Measurements from ENCODE around the gene BLVRB. TPM values are rescaled to one million over a fixed set of nuclear protein-coding genes. Genes with fewer than 3 reads are reported as not detected.
A peak's percentile ranks its signal among the peaks of the same experiment; 100 is the strongest.

BLVRB gene
- total and polyA plus RNA-seq, 9 of the 15 experiments (the other 6 are each of a cell fraction or from before 2014, with no cell fraction given): 81.1 to 749 (median 331) TPM

DNA sequence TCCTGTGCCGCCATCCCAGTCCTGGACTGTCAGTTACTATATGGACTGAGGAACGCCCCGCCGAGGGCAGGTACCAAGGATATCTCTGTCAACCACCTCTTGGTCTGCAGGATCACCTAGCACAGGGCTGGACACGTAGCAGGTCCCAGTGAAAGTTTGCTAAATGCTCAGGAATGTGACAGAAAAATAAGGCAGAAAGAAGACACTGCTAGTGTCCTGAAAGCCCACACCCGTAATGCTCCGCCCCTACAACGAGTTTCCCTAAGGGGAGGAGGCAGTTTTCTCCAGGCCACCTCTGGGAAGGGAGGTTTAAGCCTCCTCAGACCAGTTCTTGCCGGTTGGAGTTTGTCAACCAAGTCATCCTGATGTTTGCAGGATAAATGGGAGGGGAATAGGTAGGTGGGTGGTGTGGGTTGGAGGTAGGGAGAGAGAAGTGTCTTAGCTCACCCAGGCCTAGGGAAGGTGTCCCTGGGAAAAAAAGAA lies 19.7 kb downstream of the BLVRB start (continued):
- TF ChIP-seq, protein P1, sequence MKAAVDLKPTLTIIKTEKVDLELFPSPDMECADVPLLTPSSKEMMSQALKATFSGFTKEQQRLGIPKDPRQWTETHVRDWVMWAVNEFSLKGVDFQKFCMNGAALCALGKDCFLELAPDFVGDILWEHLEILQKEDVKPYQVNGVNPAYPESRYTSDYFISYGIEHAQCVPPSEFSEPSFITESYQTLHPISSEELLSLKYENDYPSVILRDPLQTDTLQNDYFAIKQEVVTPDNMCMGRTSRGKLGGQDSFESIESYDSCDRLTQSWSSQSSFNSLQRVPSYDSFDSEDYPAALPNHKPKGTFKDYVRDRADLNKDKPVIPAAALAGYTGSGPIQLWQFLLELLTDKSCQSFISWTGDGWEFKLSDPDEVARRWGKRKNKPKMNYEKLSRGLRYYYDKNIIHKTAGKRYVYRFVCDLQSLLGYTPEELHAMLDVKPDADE (conservative IDR thresholded peaks at IDR 0.05; ENCODE audit: control insufficient read depth, low read depth, low read length): no peak
- TF ChIP-seq, protein P2, sequence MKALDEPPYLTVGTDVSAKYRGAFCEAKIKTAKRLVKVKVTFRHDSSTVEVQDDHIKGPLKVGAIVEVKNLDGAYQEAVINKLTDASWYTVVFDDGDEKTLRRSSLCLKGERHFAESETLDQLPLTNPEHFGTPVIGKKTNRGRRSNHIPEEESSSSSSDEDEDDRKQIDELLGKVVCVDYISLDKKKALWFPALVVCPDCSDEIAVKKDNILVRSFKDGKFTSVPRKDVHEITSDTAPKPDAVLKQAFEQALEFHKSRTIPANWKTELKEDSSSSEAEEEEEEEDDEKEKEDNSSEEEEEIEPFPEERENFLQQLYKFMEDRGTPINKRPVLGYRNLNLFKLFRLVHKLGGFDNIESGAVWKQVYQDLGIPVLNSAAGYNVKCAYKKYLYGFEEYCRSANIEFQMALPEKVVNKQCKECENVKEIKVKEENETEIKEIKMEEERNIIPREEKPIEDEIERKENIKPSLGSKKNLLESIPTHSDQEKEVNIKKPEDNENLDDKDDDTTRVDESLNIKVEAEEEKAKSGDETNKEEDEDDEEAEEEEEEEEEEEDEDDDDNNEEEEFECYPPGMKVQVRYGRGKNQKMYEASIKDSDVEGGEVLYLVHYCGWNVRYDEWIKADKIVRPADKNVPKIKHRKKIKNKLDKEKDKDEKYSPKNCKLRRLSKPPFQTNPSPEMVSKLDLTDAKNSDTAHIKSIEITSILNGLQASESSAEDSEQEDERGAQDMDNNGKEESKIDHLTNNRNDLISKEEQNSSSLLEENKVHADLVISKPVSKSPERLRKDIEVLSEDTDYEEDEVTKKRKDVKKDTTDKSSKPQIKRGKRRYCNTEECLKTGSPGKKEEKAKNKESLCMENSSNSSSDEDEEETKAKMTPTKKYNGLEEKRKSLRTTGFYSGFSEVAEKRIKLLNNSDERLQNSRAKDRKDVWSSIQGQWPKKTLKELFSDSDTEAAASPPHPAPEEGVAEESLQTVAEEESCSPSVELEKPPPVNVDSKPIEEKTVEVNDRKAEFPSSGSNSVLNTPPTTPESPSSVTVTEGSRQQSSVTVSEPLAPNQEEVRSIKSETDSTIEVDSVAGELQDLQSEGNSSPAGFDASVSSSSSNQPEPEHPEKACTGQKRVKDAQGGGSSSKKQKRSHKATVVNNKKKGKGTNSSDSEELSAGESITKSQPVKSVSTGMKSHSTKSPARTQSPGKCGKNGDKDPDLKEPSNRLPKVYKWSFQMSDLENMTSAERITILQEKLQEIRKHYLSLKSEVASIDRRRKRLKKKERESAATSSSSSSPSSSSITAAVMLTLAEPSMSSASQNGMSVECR (CRISPR knock-in tag; IDR thresholded peaks at IDR 0.05): 0 out of 2 replicates have a peak, but pooled peaks have one; percentile 28
- TF ChIP-seq SREBF2 (CRISPR knock-in tag; IDR thresholded peaks at IDR 0.05) (no peak), NCOA2 (IDR thresholded peaks at IDR 0.05; ENCODE audit: partially characterized antibody in 2 of 2) (no peak), HNRNPLL (IDR thresholded peaks at IDR 0.05; ENCODE audit: low read depth, low read length, poor library complexity, severe bottlenecking) (no peak), ESRRB (CRISPR knock-in tag; IDR thresholded peaks at IDR 0.05; ENCODE audit: borderline replicate concordance) (no peak), TAF15 (IDR thresholded peaks at IDR 0.05; ENCODE audit: low read depth, low read length) (no peak), SOX6 (IDR thresholded peaks at IDR 0.05) (peak; percentile 9; the same call in 1 of the 2 replicates)
- TF ChIP-seq, protein P3, sequence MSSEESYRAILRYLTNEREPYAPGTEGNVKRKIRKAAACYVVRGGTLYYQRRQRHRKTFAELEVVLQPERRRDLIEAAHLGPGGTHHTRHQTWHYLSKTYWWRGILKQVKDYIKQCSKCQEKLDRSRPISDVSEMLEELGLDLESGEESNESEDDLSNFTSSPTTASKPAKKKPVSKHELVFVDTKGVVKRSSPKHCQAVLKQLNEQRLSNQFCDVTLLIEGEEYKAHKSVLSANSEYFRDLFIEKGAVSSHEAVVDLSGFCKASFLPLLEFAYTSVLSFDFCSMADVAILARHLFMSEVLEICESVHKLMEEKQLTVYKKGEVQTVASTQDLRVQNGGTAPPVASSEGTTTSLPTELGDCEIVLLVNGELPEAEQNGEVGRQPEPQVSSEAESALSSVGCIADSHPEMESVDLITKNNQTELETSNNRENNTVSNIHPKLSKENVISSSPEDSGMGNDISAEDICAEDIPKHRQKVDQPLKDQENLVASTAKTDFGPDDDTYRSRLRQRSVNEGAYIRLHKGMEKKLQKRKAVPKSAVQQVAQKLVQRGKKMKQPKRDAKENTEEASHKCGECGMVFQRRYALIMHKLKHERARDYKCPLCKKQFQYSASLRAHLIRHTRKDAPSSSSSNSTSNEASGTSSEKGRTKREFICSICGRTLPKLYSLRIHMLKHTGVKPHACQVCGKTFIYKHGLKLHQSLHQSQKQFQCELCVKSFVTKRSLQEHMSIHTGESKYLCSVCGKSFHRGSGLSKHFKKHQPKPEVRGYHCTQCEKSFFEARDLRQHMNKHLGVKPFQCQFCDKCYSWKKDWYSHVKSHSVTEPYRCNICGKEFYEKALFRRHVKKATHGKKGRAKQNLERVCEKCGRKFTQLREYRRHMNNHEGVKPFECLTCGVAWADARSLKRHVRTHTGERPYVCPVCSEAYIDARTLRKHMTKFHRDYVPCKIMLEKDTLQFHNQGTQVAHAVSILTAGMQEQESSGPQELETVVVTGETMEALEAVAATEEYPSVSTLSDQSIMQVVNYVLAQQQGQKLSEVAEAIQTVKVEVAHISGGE (CRISPR knock-in tag; IDR thresholded peaks at IDR 0.05): no peak; a peak in 1 of 6 replicates
- TF ChIP-seq, protein P4, sequence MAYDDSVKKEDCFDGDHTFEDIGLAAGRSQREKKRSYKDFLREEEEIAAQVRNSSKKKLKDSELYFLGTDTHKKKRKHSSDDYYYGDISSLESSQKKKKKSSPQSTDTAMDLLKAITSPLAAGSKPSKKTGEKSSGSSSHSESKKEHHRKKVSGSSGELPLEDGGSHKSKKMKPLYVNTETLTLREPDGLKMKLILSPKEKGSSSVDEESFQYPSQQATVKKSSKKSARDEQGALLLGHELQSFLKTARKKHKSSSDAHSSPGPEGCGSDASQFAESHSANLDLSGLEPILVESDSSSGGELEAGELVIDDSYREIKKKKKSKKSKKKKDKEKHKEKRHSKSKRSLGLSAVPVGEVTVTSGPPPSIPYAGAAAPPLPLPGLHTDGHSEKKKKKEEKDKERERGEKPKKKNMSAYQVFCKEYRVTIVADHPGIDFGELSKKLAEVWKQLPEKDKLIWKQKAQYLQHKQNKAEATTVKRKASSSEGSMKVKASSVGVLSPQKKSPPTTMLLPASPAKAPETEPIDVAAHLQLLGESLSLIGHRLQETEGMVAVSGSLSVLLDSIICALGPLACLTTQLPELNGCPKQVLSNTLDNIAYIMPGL (CRISPR knock-in tag; IDR thresholded peaks at IDR 0.05): no peak
- TF ChIP-seq, protein P5, sequence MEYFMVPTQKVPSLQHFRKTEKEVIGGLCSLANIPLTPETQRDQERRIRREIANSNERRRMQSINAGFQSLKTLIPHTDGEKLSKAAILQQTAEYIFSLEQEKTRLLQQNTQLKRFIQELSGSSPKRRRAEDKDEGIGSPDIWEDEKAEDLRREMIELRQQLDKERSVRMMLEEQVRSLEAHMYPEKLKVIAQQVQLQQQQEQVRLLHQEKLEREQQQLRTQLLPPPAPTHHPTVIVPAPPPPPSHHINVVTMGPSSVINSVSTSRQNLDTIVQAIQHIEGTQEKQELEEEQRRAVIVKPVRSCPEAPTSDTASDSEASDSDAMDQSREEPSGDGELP (CRISPR knock-in tag; IDR thresholded peaks at IDR 0.05; ENCODE audit: borderline replicate concordance): 0 out of 2 replicates have a peak, but pooled peaks have one; percentile 8
- TF ChIP-seq, protein P6, sequence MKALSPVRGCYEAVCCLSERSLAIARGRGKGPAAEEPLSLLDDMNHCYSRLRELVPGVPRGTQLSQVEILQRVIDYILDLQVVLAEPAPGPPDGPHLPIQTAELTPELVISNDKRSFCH (CRISPR knock-in tag; IDR thresholded peaks at IDR 0.05): no peak
- TF ChIP-seq, protein P6 (tag; IDR thresholded peaks at IDR 0.05): no peak

All from K562 (cell line).